Thyroid gland (tissue), 4 donors: ENCODE measurements around the gene TRAF3IP1.

Source experiments
- POLR2A ChIP-seq, 2 donors: fragments of 450-650 bp; IDR thresholded peaks; one replicate each; pipeline ENCODE4 v1.6.1; 2017; ENCODE audit warnings: antibody characterized with exemption in 2 of 2, mild to moderate bottlenecking in 2 of 2, moderate library complexity in 1 of 2
- TF ChIP-seq, protein P1 (sequence below), 6 experiments: fragments of 200-600 bp in 3 of 6; fragments of 450-650 bp in 3 of 6; sonication (generic) in 3 of 6; IDR thresholded peaks; one replicate each; pipeline ENCODE4 v1.5.1; 2016 to 2019; ENCODE audit warnings: antibody characterized with exemption in 6 of 6, mild to moderate bottlenecking in 2 of 6, inconsistent platforms in 1 of 6, moderate library complexity in 1 of 6

DNA sequence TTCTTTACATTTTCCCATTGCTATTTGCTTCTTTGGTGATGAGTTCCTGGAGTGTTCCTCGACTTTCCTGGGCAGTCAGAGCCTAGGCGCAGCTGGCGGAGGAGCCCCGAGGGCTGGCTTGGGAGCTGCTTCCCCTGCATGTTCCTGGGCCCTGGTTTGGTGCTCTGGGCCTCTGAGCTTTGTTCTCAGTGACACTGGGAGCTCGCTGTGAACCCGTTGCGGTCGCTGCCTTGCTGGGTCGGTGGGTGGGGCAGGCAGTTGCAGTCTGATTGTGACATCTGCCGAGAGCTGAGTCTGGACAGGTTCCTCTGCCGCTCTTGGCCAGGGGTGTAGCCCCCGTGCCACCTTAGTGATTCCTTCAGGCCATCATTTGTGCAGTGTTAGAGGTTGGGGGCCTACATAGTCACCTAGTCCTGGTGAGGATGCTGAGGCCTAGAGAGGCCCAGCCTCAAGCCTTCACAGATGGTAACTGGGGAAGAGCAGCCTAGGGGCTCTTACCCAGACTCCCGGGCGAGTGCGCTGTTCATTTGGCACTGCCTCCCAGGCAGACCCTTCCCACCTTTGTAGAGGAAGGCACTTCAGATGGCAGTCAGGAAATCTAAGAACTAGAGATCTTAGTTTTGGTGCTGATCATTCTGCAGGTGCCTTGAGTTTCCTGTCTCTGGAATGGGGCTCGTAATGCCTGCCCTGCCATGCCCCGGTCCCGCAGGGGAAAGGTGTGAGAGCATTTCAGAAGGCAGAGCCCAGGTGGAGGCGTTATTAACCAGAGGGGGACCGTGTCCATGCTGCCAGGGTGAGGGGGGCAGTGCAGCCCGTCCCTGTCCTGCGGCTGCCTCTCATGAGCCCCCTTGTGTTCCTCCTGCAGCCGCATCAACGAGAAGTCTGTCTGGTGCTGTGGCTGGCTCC is 114.8 kb downstream of the TRAF3IP1 start:
- TF ChIP-seq, protein P1, sequence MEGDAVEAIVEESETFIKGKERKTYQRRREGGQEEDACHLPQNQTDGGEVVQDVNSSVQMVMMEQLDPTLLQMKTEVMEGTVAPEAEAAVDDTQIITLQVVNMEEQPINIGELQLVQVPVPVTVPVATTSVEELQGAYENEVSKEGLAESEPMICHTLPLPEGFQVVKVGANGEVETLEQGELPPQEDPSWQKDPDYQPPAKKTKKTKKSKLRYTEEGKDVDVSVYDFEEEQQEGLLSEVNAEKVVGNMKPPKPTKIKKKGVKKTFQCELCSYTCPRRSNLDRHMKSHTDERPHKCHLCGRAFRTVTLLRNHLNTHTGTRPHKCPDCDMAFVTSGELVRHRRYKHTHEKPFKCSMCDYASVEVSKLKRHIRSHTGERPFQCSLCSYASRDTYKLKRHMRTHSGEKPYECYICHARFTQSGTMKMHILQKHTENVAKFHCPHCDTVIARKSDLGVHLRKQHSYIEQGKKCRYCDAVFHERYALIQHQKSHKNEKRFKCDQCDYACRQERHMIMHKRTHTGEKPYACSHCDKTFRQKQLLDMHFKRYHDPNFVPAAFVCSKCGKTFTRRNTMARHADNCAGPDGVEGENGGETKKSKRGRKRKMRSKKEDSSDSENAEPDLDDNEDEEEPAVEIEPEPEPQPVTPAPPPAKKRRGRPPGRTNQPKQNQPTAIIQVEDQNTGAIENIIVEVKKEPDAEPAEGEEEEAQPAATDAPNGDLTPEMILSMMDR (IDR thresholded peaks at IDR 0.05): no peak
- no peak for TF ChIP-seq POLR2A (IDR thresholded peaks at IDR 0.05)
